Tibial artery (tissue), 4 donors: ENCODE results near the gene SUMO3.

Experiments
- DNase-seq, 2 donors: peaks; one replicate each; pipeline ENCODE4 v3.0.0-alpha.2; 2019
- H3K27ac ChIP-seq, 2 donors: fragments of 200-600 bp; sonication (generic) in 1 of 2; 1 replicate in 1 of 2; 2 replicates in 1 of 2; pipeline ENCODE4 v1.5.1; 2018 to 2019; ENCODE audit warnings: mild to moderate bottlenecking in 1 of 2
- H3K27me3 ChIP-seq, 2 donors: fragments of 200-600 bp; sonication (generic) in 1 of 2; one replicate each; pipeline versions ENCODE4 v1.5.1 to v1.6.0; 2016 to 2019
- H3K36me3 ChIP-seq, 3 donors: fragments of 200-600 bp; sonication (generic) in 2 of 3; one replicate each; pipeline ENCODE4 v1.5.1; 2016 to 2019; ENCODE audit warnings: mild to moderate bottlenecking in 2 of 3
- H3K4me1 ChIP-seq, 4 donors: fragments of 200-600 bp; sonication (generic) in 2 of 4; 1 replicate in 3 of 4; 2 replicates in 1 of 4; pipeline ENCODE4 v1.5.1; 2016 to 2019
- H3K4me3 ChIP-seq, 2 donors: fragments of 200-600 bp; sonication (generic) in 1 of 2; 1 replicate in 1 of 2; 2 replicates in 1 of 2; pipeline ENCODE4 v1.5.1; 2018 to 2019; ENCODE audit warnings: mild to moderate bottlenecking in 2 of 2
- H3K9me3 ChIP-seq, 3 donors: fragments of 200-600 bp; sonication (generic) in 1 of 3; one replicate each; pipeline ENCODE4 v1.5.1; 2016 to 2019
- CTCF ChIP-seq, 2 experiments: fragments of 200-600 bp in 1 of 2; fragments of 450-650 bp in 1 of 2; IDR thresholded peaks; one replicate each; pipeline ENCODE4 v1.5.1; 2017 to 2019; ENCODE audit warnings: antibody characterized with exemption in 2 of 2, mild to moderate bottlenecking in 1 of 2, moderate library complexity in 1 of 2
- intact Hi-C: fragments of 100-400 bp; cut with DNase I; formaldehyde crosslinking; loops from one replicate; pipeline ENCODE4 v1.15.0; 2023; ENCODE audit warnings: low total_unique reads

The SUMO3 gene

DNA sequence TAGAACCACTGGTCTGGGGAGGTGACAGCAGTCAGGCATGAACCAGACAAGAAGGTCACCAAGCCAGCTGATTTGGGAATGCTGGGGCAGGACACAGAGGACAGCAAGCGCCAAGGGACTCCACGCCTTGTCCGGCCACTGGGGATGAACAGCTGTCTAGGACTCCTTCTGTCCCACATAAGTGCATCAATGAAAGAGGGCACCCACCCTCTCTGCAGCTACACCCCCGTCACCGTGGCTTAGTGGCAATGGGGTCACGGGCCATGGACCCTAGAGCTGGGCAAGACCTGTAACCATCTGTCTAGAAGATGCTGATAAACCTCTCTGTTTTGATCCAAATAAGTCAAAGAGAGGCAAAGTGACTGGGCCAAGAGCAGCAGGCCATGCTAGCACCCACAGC lies 33.1 kb downstream of the SUMO3 start:
- intact Hi-C loops: no loop called here
- no peak for TF ChIP-seq CTCF (IDR thresholded peaks at IDR 0.05)
- H3K9me3 ChIP-seq: no peaks in the 10 kb centered on the region
- no peaks in the 10 kb centered on the region for H3K27me3 ChIP-seq
- DNase-seq: no peak
- no peak overlapping the region for H3K27ac ChIP-seq
- no peaks in the 10 kb centered on the region for H3K4me1 ChIP-seq
- no peak overlapping the region for H3K4me3 ChIP-seq
- H3K36me3 ChIP-seq: peaks cover 4 to 20% (median 6%) of the 10 kb centered on the region in 3 donors

GRCh38 chr21:44783020-44783696 lies 34.7 kb downstream of the SUMO3 start:
- Histone ChIP-seq H3K27ac (no peak overlapping the region), H3K4me3 (no peak overlapping the region), H3K36me3 (peaks cover 4 to 20% (median 6%) of the 10 kb centered on the region in 3 donors), H3K4me1 (peaks cover 0 to 5% (median 0%) of the 10 kb centered on the region in 4 donors), H3K9me3 (no peaks in the 10 kb centered on the region), H3K27me3 (no peaks in the 10 kb centered on the region)
- no peak for DNase-seq
- intact Hi-C loops: no loop called here
- no peak for TF ChIP-seq CTCF (IDR thresholded peaks at IDR 0.05)

GRCh38 chr21:44780767-44781459 lies 36.9 kb downstream of the SUMO3 start:
- Histone ChIP-seq H3K4me1 (peaks cover 0 to 5% (median 0%) of the 10 kb centered on the region in 4 donors), H3K27ac (no peak overlapping the region), H3K36me3 (peaks cover 16 to 33% (median 20%) of the 10 kb centered on the region in 3 donors), H3K4me3 (no peak overlapping the region), H3K27me3 (no peaks in the 10 kb centered on the region), H3K9me3 (no peaks in the 10 kb centered on the region)
- intact Hi-C loops: no loop called here
- no peak for DNase-seq
- no peak for TF ChIP-seq CTCF (IDR thresholded peaks at IDR 0.05)

DNA sequence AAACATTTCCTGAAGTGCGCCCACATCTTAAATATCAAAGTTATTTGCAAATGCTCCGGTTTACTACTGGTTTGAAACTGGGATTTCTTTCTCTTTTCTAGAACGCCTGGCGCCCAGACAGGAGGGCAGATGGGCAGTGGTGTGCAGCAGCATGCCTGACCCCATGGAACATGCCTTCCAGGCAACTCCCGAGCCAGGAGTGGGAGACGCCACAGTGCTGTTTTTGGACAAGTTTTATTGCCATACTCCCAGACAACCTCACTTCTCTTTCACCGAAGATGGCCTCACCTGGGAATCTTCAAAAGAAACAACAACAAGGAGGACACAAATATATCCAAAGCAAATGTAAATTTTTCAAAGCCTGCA lies 37.7 kb downstream of the SUMO3 start:
- Histone ChIP-seq H3K9me3 (no peaks in the 10 kb centered on the region), H3K4me3 (no peak overlapping the region), H3K27me3 (no peaks in the 10 kb centered on the region), H3K36me3 (peaks cover 24 to 35% (median 28%) of the 10 kb centered on the region in 3 donors), H3K4me1 (peaks cover 0 to 5% (median 0%) of the 10 kb centered on the region in 4 donors), H3K27ac (no peak overlapping the region)
- no peak for DNase-seq
- no peak for TF ChIP-seq CTCF (IDR thresholded peaks at IDR 0.05)
- intact Hi-C loops: no loop called here

GRCh38 chr21:44779417-44780136 lies 38.3 kb downstream of the SUMO3 start:
- Histone ChIP-seq H3K9me3 (no peaks in the 10 kb centered on the region), H3K4me3 (no peak overlapping the region), H3K27me3 (no peaks in the 10 kb centered on the region), H3K4me1 (peaks cover 0 to 5% (median 0%) of the 10 kb centered on the region in 4 donors), H3K36me3 (peaks cover 29 to 35% (median 33%) of the 10 kb centered on the region in 3 donors), H3K27ac (no peak overlapping the region)
- DNase-seq: no peak
- TF ChIP-seq CTCF (IDR thresholded peaks at IDR 0.05): no peak
- intact Hi-C loops: no loop called here
